SW 1271 (cell line): ENCODE data around the gene MEIKIN.

Source experiments
- DNase-seq, 2 experiments: peaks; one replicate each; lab custom pipeline; 2025; lab: John Stamatoyannopoulos, UW

MEIKIN gene

DNA sequence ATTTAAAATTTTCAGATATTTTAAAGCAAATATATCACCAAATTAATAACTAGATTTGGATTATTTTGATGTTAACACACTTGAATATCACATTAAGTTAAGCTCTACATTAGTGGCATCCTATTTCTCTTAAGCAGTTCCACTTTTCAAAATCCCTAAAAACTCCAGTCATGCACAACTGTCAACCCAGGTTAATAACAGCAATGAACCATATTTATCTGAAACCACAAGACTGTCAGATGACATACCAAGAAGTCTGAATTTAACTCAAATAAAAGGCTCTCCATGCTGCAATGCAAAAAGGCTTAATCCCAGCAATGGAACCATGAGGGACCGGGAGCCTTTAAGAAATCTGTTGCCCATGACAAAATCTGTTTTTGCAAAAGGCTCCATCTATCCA is 176.1 kb downstream of the MEIKIN start:
- DNase-seq = no peak

DNA sequence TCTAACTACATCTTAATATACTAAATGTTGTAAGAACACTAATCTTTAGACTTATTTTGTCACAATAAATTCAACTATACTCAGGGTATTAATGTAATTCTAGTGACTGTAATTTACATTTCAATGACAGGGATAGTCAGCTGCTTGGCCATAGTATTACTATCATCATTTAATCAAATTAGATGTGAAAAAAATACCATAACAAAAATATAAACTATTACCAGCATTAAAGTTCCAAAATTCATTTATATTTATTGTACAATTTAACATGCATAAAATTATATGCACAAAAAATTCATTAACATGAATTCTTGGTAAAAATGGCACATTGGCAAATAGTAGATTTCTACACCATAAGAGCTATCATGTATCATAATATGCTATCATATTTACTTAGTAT is 177.6 kb downstream of the MEIKIN start:
- no peak for DNase-seq

DNA sequence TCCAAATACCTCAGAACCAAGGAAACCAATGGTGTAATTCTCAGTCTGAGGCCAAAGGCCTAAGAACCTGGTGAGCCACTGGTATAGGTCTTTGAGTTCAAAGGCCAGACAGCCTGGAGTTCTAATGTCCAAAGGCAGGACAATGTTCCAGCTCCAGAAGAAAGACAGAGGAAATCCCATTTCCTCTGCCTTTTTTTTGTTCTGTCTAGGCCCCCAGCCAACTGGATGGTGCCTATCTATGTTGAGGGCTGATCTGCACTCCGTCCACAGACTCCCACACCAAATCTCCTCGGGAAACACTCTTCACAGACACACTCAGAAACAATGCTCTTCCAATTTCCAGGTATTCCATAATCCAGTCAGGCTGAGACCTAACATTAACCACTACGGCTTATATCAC is 178.8 kb downstream of the MEIKIN start:
- no peak for DNase-seq

DNA sequence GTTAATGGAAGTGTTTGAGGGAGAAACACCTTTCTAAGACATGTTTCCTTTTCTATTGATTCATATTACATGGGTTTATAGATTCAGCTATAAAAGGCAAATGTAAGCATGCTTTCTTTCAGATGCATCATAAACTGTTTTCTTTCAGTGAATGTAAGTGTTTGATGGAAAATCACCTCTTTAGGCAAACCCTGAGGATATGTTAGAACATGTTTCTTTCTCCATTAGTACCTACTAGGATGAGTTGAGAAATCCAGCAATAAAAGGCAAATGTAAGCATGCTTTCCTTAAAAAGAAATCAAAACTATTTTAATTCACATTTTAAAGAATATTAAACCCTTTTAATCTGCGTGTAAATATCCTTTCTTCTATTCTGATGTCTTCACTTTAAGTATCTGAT is 180.2 kb downstream of the MEIKIN start:
- no peak for DNase-seq

DNA sequence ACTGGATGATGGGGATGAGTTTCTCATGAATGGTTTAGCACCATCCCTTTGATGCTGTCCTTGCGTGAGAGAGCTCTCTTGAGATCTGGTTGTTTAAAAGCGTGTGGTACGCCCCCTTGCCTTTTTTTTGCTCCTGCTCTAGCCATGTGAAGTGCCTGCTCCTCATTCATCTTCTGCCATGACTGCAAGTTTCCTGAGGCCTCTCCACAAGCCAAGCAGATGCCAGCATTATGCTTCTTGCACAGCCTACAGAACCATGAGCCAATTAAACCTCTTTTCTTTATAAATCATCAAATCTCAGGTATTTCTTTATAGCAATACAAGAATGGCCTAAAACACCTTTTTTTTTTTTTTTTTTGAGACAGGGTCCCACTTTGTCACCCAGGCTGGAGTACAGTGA is 181.5 kb downstream of the MEIKIN start:
- no peak for DNase-seq

DNA sequence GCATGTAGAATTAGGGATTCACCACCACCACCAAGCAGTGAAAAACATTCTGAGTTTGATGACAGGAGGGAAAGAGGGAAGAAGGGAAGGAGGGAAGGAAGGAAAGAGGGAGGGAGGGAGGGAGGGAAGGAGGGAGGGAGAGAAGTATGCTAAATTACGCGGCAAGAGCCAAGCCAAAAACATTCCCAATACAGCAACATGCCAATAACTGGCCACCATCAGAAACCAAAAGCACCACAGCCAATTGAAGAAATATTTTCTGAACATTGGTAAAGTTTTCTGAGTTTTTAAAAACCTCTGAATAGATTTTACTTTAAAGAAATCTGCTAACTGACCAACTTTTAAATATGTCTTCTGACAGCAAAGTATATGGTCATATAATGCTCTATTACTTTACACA is 184.7 kb downstream of the MEIKIN start:
- no peak for DNase-seq

DNA sequence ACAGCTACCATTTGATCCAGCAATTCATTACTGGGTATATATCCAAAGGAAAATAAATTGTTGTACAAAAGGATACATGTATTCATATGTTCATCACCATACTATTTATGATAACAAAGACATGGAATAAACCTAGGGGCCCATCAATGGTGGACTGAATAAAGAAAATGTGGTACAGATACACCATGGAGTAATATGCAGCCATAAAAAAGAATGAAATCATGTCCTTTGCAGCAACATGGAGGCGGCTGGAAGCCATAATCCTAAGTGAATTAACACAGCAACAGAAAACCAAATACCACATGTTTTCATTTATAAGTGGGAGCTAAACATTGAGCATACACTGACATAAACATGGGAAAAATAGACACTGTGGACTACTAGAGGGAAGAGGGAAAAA is 185.8 kb downstream of the MEIKIN start:
- DNase-seq = no peak

DNA sequence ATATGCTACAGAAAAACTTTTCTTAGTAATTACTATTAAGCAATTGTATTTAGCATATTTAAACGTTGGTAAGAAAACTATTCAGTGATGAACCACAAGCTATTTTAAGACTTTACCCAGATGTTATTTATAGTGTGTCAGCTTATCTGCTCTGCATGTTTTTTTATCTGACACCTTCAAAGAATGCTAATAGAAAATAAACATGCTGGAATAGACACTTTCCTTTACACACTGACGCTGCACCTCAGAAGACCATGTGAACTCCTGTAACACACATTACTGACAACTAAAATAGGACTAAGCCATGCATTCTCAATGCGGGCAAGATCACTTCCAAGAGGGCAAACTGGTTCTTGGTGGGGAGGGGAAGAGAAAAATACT is 187.0 kb downstream of the MEIKIN start:
- no peak for DNase-seq

DNA sequence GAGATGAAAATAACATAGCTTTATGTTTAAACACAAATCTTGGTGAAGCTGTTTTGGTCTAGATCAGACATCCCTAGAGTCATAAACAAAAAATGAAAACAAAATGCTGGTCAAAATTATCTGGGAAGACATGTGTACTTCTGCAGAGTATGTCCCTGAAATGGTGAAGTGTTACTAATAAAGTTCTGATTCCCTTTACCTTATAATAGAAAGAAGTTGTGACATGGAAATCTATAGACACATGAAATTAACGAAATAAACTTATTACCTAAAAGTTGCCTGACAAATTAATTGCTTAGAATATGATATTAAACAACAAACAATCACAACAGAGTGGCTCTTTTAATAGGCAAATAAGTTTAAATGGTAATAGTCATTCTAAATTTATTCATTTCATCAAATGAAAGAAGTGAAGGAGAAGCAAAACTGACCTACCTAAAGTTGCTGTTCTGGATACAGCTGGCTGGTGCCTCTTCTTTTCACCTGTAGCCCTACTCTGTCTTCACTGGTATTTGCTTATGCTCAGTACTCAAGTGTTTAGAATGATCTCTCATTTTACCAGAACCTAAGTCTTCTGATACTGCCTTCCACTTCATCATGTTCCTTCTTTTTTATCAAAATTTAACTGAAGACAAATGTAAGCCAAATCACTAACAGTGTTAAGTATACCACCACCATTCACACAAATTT is 187.5 kb downstream of the MEIKIN start:
- no peak for DNase-seq
